ENCODE results near the gene DDX28. TPM values are rescaled to one million over a fixed set of nuclear protein-coding genes. Genes with fewer than 3 reads are reported as not detected.
A peak's percentile ranks its signal among the peaks of the same experiment; 100 is the strongest.

DDX28 gene, protein sequence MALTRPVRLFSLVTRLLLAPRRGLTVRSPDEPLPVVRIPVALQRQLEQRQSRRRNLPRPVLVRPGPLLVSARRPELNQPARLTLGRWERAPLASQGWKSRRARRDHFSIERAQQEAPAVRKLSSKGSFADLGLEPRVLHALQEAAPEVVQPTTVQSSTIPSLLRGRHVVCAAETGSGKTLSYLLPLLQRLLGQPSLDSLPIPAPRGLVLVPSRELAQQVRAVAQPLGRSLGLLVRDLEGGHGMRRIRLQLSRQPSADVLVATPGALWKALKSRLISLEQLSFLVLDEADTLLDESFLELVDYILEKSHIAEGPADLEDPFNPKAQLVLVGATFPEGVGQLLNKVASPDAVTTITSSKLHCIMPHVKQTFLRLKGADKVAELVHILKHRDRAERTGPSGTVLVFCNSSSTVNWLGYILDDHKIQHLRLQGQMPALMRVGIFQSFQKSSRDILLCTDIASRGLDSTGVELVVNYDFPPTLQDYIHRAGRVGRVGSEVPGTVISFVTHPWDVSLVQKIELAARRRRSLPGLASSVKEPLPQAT
- total RNA-seq, result 10 to 100 TPM; 16.6 to 17.3 TPM

DNA sequence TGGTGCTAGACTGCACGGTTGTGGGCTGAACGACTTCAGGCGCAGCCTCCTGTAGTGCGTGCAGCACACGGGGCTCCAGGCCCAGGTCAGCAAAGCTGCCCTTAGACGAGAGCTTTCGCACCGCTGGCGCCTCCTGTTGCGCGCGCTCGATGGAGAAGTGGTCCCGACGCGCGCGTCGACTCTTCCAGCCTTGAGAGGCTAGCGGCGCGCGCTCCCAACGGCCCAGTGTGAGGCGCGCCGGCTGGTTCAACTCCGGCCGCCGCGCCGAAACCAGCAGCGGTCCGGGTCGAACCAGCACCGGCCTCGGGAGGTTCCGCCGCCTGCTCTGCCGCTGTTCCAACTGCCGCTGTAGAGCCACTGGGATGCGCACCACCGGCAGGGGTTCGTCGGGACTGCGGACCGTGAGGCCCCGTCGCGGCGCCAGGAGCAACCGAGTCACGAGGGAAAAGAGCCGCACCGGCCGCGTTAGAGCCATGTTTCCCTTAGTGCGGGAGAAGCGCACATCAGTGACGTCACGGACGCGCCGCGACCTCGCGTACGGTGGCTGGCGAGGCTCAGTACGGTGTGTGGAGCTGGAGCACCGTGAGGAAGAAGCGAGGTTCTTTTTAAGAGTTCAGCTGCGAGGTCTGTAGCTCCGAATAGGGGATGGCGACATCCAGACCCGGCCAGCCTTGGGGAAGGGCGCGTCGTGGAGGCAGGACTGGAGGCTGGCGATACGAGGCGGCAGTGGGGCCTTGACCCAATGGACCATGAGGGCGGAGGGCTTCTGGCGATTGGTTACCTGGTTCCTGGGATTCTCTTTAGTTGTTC lies at the start of gene DDX28, which contains the start of gene DUS2:
TSS of gene DDX28 (minus strand) at position 505 of the 810 bp plus-strand sequence. CDS start at position 475, 30 bp downstream.
TSS of gene DUS2 (plus strand) at position 557 of the 810 bp plus-strand sequence. CDS start 14,740 bp downstream, outside the sequence.
- H3K4me3 Mint-ChIP-seq, result peak within 1 kb of the TSS; percentile 87
- ChIA-PET POLR2A (interaction anchor here (0.6 to 3.2 kb wide), 37 partner anchors 10 to 305 kb away, joined by 3 to 26 read pairs (median 4); partner anchors contain the start of genes DPEP2, NFATC3, PSMB10 and SLC12A4), CTCF (interaction anchor here (0.8 to 9.2 kb wide), 12 partner anchors 9 to 205 kb away, joined by 3 to 61 read pairs (median 4); partner anchors contain the start of genes DPEP2 and NRN1L)
- peak within 1 kb of the TSS; percentile 96 for H3K27ac Mint-ChIP-seq
- peak; percentile 95 for DNase-seq
- peaks cover 23% of the 10 kb centered on the region for H3K4me1 Mint-ChIP-seq (ENCODE audit: low read depth)
- TF ChIP-seq, protein P1, sequence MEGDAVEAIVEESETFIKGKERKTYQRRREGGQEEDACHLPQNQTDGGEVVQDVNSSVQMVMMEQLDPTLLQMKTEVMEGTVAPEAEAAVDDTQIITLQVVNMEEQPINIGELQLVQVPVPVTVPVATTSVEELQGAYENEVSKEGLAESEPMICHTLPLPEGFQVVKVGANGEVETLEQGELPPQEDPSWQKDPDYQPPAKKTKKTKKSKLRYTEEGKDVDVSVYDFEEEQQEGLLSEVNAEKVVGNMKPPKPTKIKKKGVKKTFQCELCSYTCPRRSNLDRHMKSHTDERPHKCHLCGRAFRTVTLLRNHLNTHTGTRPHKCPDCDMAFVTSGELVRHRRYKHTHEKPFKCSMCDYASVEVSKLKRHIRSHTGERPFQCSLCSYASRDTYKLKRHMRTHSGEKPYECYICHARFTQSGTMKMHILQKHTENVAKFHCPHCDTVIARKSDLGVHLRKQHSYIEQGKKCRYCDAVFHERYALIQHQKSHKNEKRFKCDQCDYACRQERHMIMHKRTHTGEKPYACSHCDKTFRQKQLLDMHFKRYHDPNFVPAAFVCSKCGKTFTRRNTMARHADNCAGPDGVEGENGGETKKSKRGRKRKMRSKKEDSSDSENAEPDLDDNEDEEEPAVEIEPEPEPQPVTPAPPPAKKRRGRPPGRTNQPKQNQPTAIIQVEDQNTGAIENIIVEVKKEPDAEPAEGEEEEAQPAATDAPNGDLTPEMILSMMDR (IDR thresholded peaks at IDR 0.05), result no peak
- H3K36me3 Mint-ChIP-seq (ENCODE audit: low read depth), result peaks cover 40% of the 10 kb centered on the region
- no peaks in the 10 kb centered on the region for H3K27me3 Mint-ChIP-seq
- no peaks in the 10 kb centered on the region for H3K9me3 Mint-ChIP-seq
- intact Hi-C loops (cut with micrococcal nuclease), result no loop called here
- ATAC-seq, result peak; percentile 93

DNA sequence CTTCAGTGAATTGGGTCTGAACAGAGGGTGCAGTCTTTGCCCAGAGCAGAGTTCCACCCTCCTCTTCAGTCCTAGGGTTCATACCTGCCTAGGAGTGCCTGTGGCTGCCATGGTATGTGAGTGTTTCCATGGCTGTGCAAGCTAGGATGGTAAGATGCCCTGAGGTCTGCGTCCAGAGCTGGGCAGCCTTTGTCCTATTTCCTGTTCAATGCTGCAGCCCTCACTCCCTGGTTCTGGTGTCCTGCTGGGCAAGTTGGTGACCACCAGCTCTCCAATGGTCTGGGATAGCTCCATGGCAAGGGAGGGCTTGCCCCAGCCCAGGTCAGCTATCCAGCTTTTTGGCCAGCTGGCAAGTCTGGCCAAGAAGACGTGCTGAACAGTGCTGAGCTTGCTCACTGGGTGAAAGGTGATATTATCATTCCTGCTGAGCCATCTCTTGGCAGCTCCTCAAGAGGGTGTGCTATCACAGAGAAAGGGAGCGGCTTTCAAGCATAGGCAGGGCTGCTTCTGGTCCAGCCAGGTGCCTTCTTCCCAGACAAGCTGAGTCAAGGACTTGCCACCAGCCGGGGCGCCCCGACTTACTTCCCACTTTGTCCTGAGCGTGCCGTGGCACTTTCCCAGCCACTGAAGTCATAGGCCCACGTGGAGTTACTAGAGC lies 49.1 kb upstream of the DDX28 start:
- Mint-ChIP-seq H3K36me3 (ENCODE audit: low read depth) (peaks cover 79% of the 10 kb centered on the region), H3K27ac (no peak overlapping the region), H3K9me3 (no peaks in the 10 kb centered on the region), H3K4me1 (ENCODE audit: low read depth) (peaks cover 70% of the 10 kb centered on the region), H3K4me3 (no peak overlapping the region), H3K27me3 (no peaks in the 10 kb centered on the region)
- intact Hi-C loops (cut with micrococcal nuclease), result no loop called here
- ChIA-PET POLR2A (interaction anchor here (0.8 to 4.5 kb wide), 4 partner anchors 10 to 93 kb away, joined by 3 to 16 read pairs (median 4); partner anchors contain the start of gene NFATC3), CTCF (interaction anchor here (1.0 to 2.1 kb wide), 5 partner anchors 8 to 156 kb away, joined by 3 to 6 read pairs (median 5); no protein-coding TSS in a partner anchor)
- TF ChIP-seq, protein P1 (IDR thresholded peaks at IDR 0.05), result no peak
- ATAC-seq (no peak), DNase-seq (no peak)

DNA sequence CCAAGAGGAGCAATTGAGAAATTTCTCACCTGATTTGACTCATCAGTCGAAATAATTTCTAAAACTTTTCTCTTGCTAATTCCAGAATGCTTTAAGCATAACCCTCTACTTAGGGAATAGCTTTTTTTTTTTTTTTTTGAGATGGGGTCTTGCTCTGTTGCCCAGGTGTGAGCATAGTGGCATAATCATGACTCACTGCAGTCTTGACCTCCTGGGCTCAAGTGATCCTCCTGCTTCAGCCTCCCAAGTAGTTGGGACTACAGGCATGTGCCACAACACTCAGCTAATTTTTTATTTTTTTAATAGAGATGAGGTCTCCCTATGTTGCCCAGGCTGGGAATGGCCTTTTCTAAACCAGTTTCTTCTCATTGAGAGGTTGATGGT lies 48.5 kb upstream of the DDX28 start:
- Mint-ChIP-seq H3K27ac (peak overlapping the region; percentile 86), H3K9me3 (no peaks in the 10 kb centered on the region), H3K4me1 (ENCODE audit: low read depth) (peaks cover 70% of the 10 kb centered on the region), H3K27me3 (no peaks in the 10 kb centered on the region), H3K4me3 (no peak overlapping the region), H3K36me3 (ENCODE audit: low read depth) (peaks cover 76% of the 10 kb centered on the region)
- POLR2A ChIA-PET, result interaction anchor here (0.8 to 4.5 kb wide), 5 partner anchors 10 to 94 kb away, joined by 3 to 16 read pairs (median 4); partner anchors contain the start of gene NFATC3
- CTCF ChIA-PET, result interaction anchor here (1.0 to 1.5 kb wide), 4 partner anchors 9 to 130 kb away, joined by 3 to 6 read pairs (median 4); no protein-coding TSS in a partner anchor
- DNase-seq (no peak), ATAC-seq (no peak)
- TF ChIP-seq, protein P1 (IDR thresholded peaks at IDR 0.05), result no peak
- intact Hi-C loops (cut with micrococcal nuclease), result no loop called here

DNA sequence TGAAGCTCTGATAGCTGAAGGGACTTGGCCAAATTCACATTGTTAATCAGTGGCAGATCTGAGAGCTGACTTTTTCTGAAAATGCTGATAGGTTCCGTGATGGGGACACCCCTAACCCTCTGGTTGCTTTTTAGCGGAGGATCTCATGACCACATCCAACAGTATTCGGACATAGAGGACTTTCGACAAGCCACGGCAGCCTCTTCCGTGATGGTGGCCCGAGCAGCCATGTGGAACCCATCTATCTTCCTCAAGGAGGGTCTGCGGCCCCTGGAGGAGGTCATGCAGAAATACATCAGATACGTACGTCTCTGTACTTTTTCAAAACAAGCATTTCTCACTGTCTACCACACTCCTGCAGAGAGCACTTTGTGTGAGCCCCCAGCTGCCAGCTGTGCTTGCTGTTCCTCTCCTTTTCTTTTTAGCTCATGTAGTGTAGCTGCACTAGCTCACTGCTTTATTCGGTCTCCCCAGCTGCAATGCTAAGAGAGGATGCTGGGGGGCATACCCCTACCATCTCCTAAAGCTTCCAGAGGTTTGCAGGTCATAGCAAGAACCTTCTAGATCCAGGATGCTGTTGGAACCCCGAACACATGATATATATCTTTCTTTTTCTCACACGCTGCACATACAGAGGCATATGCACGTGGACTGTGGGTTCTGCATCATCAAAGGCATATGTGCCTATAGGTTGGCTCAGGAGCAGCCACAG lies 47.9 kb upstream of the DDX28 start:
- Mint-ChIP-seq H3K4me3 (no peak overlapping the region), H3K27ac (peak overlapping the region; percentile 86), H3K9me3 (no peaks in the 10 kb centered on the region), H3K27me3 (no peaks in the 10 kb centered on the region), H3K36me3 (ENCODE audit: low read depth) (peaks cover 74% of the 10 kb centered on the region), H3K4me1 (ENCODE audit: low read depth) (peaks cover 67% of the 10 kb centered on the region)
- ChIA-PET CTCF (interaction anchor here (0.9 to 1.5 kb wide), 4 partner anchors 9 to 77 kb away, joined by 3 to 6 read pairs (median 4); no protein-coding TSS in a partner anchor), POLR2A (interaction anchor here (1.0 to 4.5 kb wide), 6 partner anchors 9 to 95 kb away, joined by 3 to 16 read pairs (median 4); partner anchors contain the start of gene NFATC3)
- ATAC-seq (no peak), DNase-seq (peak; percentile 45)
- TF ChIP-seq, protein P1 (IDR thresholded peaks at IDR 0.05), result no peak
- intact Hi-C loops (cut with micrococcal nuclease), result no loop called here
